IMR-90 (cell line): ENCODE measurements around the gene PCARE. TPM values are rescaled to one million over a fixed set of nuclear protein-coding genes. Genes with fewer than 3 reads are reported as not detected.

Source experiments
- ATAC-seq: fragments of 200-7000 bp; cut with Tn5 transposase; 2 replicates; pipeline ENCODE4 v1.9.1; 2020; ENCODE audit warnings: low read depth, mild to moderate bottlenecking, moderate library complexity
- BruUV-seq: library from RNA; stranded (reverse); fragments of 400-500 nt; replicated peaks from 2 replicates; lab custom pipeline; 2021; lab: Mats Ljungman, UMichigan
- CTCF ChIA-PET: fragments of 300-600 bp; formaldehyde crosslinking; extraction: SDS; loops from one replicate; lab custom pipeline; 2021; ENCODE audit warnings: antibody characterized with exemption; lab: Yijun Ruan, JAX
- POLR2A ChIA-PET: fragments of 300-600 bp; sonication (Branson Sonifier 250); formaldehyde crosslinking; loops from one replicate; lab custom pipeline; 2022; ENCODE audit warnings: antibody characterized with exemption; ENCODE audit not compliant: unreplicated experiment; lab: Charles Lee
- DNase-seq: peaks from one replicate; pipeline ENCODE4 v3.0.0; 2013
- H2AFZ ChIP-seq: replicated peaks from 2 replicates; pipeline ENCODE3; 2013; ENCODE audit warnings: low read length, mild to moderate bottlenecking; ENCODE audit not compliant: poor library complexity
- H2AK5ac ChIP-seq: 2 replicates; pipeline ENCODE4 v1.6.1; 2013; ENCODE audit warnings: low read depth, low read length, inconsistent platforms
- H2AK9ac ChIP-seq: replicated peaks from 2 replicates; pipeline ENCODE3; 2013; ENCODE audit warnings: mild to moderate bottlenecking, low read depth, low read length, moderate library complexity; ENCODE audit not compliant: poor library complexity
- H2BK120ac ChIP-seq: 2 replicates; pipeline ENCODE4 v1.6.1; 2013; ENCODE audit warnings: low read depth, low read length, inconsistent platforms
- H2BK15ac ChIP-seq: 3 replicates; pipeline ENCODE4 v1.6.1; 2013; ENCODE audit warnings: low read depth, low read length, inconsistent platforms
- H2BK20ac ChIP-seq: 2 replicates; pipeline ENCODE4 v1.6.1; 2013; ENCODE audit warnings: low read depth, mild to moderate bottlenecking, inconsistent platforms, low read length, moderate library complexity
- H2BK5ac ChIP-seq: 2 replicates; pipeline ENCODE4 v1.6.1; 2013; ENCODE audit warnings: mild to moderate bottlenecking, low read depth, low read length, inconsistent platforms; ENCODE audit not compliant: poor library complexity, severe bottlenecking
- H3K14ac ChIP-seq: replicated peaks from 2 replicates; pipeline ENCODE4 v1.6.1; 2013; ENCODE audit warnings: low read depth, low read length, inconsistent platforms
- H3K18ac ChIP-seq: 2 replicates; pipeline ENCODE4 v1.6.1; 2013; ENCODE audit warnings: low read depth, low read length, control low read depth
- H3K23ac ChIP-seq: 2 replicates; pipeline ENCODE4 v1.6.1; 2013; ENCODE audit warnings: low read depth, low read length, inconsistent platforms
- H3K27ac ChIP-seq: 2 replicates; pipeline ENCODE4 v1.5.1; 2013; ENCODE audit warnings: mild to moderate bottlenecking, control low read depth, low read length; ENCODE audit not compliant: insufficient read depth
- H3K27me3 ChIP-seq: 2 replicates; pipeline ENCODE4 v1.6.1; 2013; ENCODE audit warnings: low read length; ENCODE audit not compliant: control insufficient read depth, insufficient read depth
- H3K36me3 ChIP-seq: 2 replicates; pipeline ENCODE4 v1.6.1; 2013; ENCODE audit warnings: low read length, mixed read lengths; ENCODE audit not compliant: control insufficient read depth, insufficient read depth
- H3K4ac ChIP-seq: 2 replicates; pipeline ENCODE4 v1.6.1; 2013; ENCODE audit warnings: low read depth, low read length, inconsistent platforms
- H3K4me1 ChIP-seq: 2 replicates; pipeline ENCODE4 v1.6.1; 2013; ENCODE audit warnings: low read length, mixed read lengths; ENCODE audit not compliant: control insufficient read depth, insufficient read depth
- H3K4me2 ChIP-seq: 2 replicates; pipeline ENCODE4 v1.6.1; 2013; ENCODE audit warnings: low read depth, mild to moderate bottlenecking, control low read depth, low read length, moderate library complexity
- H3K4me3 ChIP-seq: 2 replicates; pipeline ENCODE4 v1.5.1; 2013; ENCODE audit warnings: low read depth, mild to moderate bottlenecking, control low read depth, low read length, moderate library complexity; ENCODE audit not compliant: insufficient read depth
- H3K56ac ChIP-seq: 2 replicates; pipeline ENCODE4 v1.6.1; 2013; ENCODE audit warnings: low read length, inconsistent platforms; ENCODE audit not compliant: insufficient read depth; ENCODE audit errors: extremely low read depth
- H3K79me1 ChIP-seq, 2 experiments: 2 replicates each; pipeline ENCODE4 v1.6.1; 2013; ENCODE audit warnings: low read length in 2 of 2, inconsistent platforms in 1 of 2, low read depth in 1 of 2
- H3K9ac ChIP-seq: 2 replicates; pipeline ENCODE4 v1.6.1; 2013; ENCODE audit warnings: low read depth, low read length, control low read depth
- H3K9me1 ChIP-seq: 2 replicates; pipeline ENCODE4 v1.6.1; 2013; ENCODE audit warnings: low read length, inconsistent platforms; ENCODE audit not compliant: insufficient read depth
- H3K9me3 ChIP-seq: 2 replicates; pipeline ENCODE4 v1.6.1; 2013; ENCODE audit warnings: low read length; ENCODE audit not compliant: control insufficient read depth, insufficient read depth
- H4K20me1 ChIP-seq: 2 replicates; pipeline ENCODE4 v1.6.1; 2013; ENCODE audit warnings: low read length, inconsistent platforms; ENCODE audit not compliant: insufficient read depth
- H4K5ac ChIP-seq: 2 replicates; pipeline ENCODE4 v1.6.1; 2013; ENCODE audit warnings: mild to moderate bottlenecking, low read depth, low read length, control low read depth
- H4K8ac ChIP-seq, 2 experiments: 2 replicates each; pipeline ENCODE4 v1.6.1; 2013; ENCODE audit warnings: low read depth in 2 of 2, low read length in 2 of 2, control low read depth in 1 of 2, inconsistent platforms in 1 of 2
- H4K91ac ChIP-seq: 2 replicates; pipeline ENCODE4 v1.6.1; 2013; ENCODE audit warnings: low read depth, low read length, inconsistent platforms; ENCODE audit not compliant: insufficient read depth
- BHLHE40 ChIP-seq: fragments of 150-350 bp; IDR thresholded peaks from 2 replicates; pipeline ENCODE4 v1.6.1; 2016; ENCODE audit warnings: mild to moderate bottlenecking, low read depth, low read length
- CEBPB ChIP-seq: IDR thresholded peaks from 2 replicates; pipeline ENCODE4 v1.6.1; 2012; ENCODE audit warnings: low read depth, low read length, improper control_type of control experiment
- CHD1 ChIP-seq: IDR thresholded peaks from 2 replicates; pipeline ENCODE4 v1.6.1; 2012; ENCODE audit warnings: low read depth, low read length, improper control_type of control experiment
- CTCF ChIP-seq: conservative IDR thresholded peaks from 2 replicates; pipeline ENCODE4 v1.5.1; 2012; ENCODE audit warnings: mild to moderate bottlenecking, low read depth, low read length, improper control_type of control experiment
- FOS ChIP-seq: fragments of 150-350 bp; IDR thresholded peaks from 2 replicates; pipeline ENCODE4 v1.6.1; 2016; ENCODE audit warnings: low read depth, low read length
- MAFK ChIP-seq: IDR thresholded peaks from 2 replicates; pipeline ENCODE4 v1.6.1; 2012; ENCODE audit warnings: low read depth, low read length, improper control_type of control experiment
- MAZ ChIP-seq: IDR thresholded peaks from 2 replicates; pipeline ENCODE4 v1.6.1; 2012; ENCODE audit warnings: low read depth, mild to moderate bottlenecking, low read length, improper control_type of control experiment, moderate library complexity, borderline replicate concordance
- MXI1 ChIP-seq: IDR thresholded peaks from 2 replicates; pipeline ENCODE4 v1.6.1; 2012; ENCODE audit warnings: low read depth, mild to moderate bottlenecking, low read length, moderate library complexity, borderline replicate concordance
- NFE2L2 ChIP-seq: fragments of 150-350 bp; IDR thresholded peaks from 2 replicates; pipeline ENCODE4 v1.6.1; 2016; ENCODE audit warnings: low read depth, mild to moderate bottlenecking, low read length
- POLR2A ChIP-seq: IDR thresholded peaks from 2 replicates; pipeline ENCODE4 v1.6.1; 2012; ENCODE audit warnings: mild to moderate bottlenecking, low read depth, low read length
- RAD21 ChIP-seq: IDR thresholded peaks from 2 replicates; pipeline ENCODE4 v1.6.1; 2012; ENCODE audit warnings: low read length, improper control_type of control experiment
- RCOR1 ChIP-seq: IDR thresholded peaks from 2 replicates; pipeline ENCODE4 v1.6.1; 2012; ENCODE audit warnings: mild to moderate bottlenecking, low read length, improper control_type of control experiment; ENCODE audit not compliant: insufficient replicate concordance
- RFX5 ChIP-seq: IDR thresholded peaks from 2 replicates; pipeline ENCODE4 v1.8.0; 2012; ENCODE audit warnings: low read depth, mild to moderate bottlenecking, low read length, moderate library complexity
- USF2 ChIP-seq: fragments of 150-350 bp; IDR thresholded peaks from 2 replicates; pipeline ENCODE4 v1.6.1; 2017; ENCODE audit warnings: mild to moderate bottlenecking, antibody characterized with exemption, low read length, low read depth
- WGBS, 2 experiments: methylation state at CpG; one replicate each; pipeline versions ENCODE4 v1.1.5 to v1.1.7; 2013; ENCODE audit warnings: missing lambda C conversion rate in 2 of 2; ENCODE audit not compliant: insufficient read length in 1 of 2; ENCODE audit errors: extremely low coverage in 2 of 2; 5-methylcytosine and 5-hydroxymethylcytosine counted together
- dilution Hi-C: fragments of 300-500 bp; cut with HindIII; formaldehyde crosslinking; loops from one replicate; pipeline ENCODE4 v1.14.3; 2018; ENCODE audit warnings: low sequenced_read_pairs; ENCODE audit not compliant: unreplicated experiment
- in situ Hi-C: fragments of 300-500 bp; cut with MboI; formaldehyde crosslinking; loops from 3 replicates; pipeline ENCODE4 v1.14.3; 2019; ENCODE audit warnings: low sequenced_read_pairs, inconsistent platforms, mixed read lengths
- intact Hi-C: fragments of 100-400 bp; cut with micrococcal nuclease; formaldehyde crosslinking; loops from 2 replicates; pipeline ENCODE4 v1.10.0; 2022
- polyA plus RNA-seq, 3 experiments: library from polyadenylated mRNA; depleted of rRNA; stranded (reverse); fragments of >200 nt; gene quantifications; 2 replicates each; pipeline ENCODE4 v1.2.3, GENCODE V29; 2012; ENCODE audit warnings: low replicate concordance in 1 of 3
- total RNA-seq: library from RNA; depleted of rRNA; stranded (reverse); fragments of >200 nt; gene quantifications from 2 replicates; pipeline ENCODE4 v1.2.3, GENCODE V29; 2012
- TF ChIP-seq, protein P1 (sequence below): fragments of 150-350 bp; IDR thresholded peaks from 2 replicates; pipeline ENCODE4 v1.6.1; 2016; ENCODE audit warnings: low read depth, mild to moderate bottlenecking, low read length, moderate library complexity, borderline replicate concordance

The PCARE gene
- total and polyA plus RNA-seq, 2 of the 4 experiments (the other 2 are of a cell fraction): not detected

GRCh38 chr2:29054430-29054829 lies 19.9 kb downstream of the PCARE start:
- Histone ChIP-seq H2BK20ac (no peak overlapping the region), H3K14ac (no peak overlapping the region), H3K9me1 (no peaks in the 10 kb centered on the region), H4K8ac (no peak overlapping the region), H3K36me3 (no peaks in the 10 kb centered on the region), H3K4me2 (no peak overlapping the region), H3K9me3 (no peaks in the 10 kb centered on the region), H3K27ac (no peak overlapping the region), H3K56ac (no peak overlapping the region), H2AK9ac (no peak overlapping the region), H2BK120ac (no peak overlapping the region), H3K4ac (no peak overlapping the region), H2AFZ (no peak overlapping the region), H3K27me3 (peaks cover 9% of the 10 kb centered on the region; the same call in 1 of the 2 replicates), H3K23ac (no peak overlapping the region), H4K91ac (no peak overlapping the region), H2BK5ac (no peak overlapping the region), H4K20me1 (no peaks in the 10 kb centered on the region), H3K9ac (no peak overlapping the region), H2BK15ac (no peak overlapping the region), H2AK5ac (no peak overlapping the region), H3K79me1 (no peaks in the 10 kb centered on the region), H3K4me1 (no peaks in the 10 kb centered on the region), H3K18ac (no peak overlapping the region), H3K4me3 (no peak overlapping the region), H4K5ac (no peak overlapping the region)
- BruUV-seq: no TSS peak
- CTCF ChIA-PET: interaction anchor here (0.9 kb wide), 1 partner anchor 14 kb away, joined by 3 read pairs; no protein-coding TSS in a partner anchor
- dilution Hi-C loops: no loop called here
- TF ChIP-seq USF2: no peak
- no peak for TF ChIP-seq RCOR1
- no peak for TF ChIP-seq RAD21
- TF ChIP-seq FOS: no peak
- TF ChIP-seq CEBPB: no peak
- no peak for TF ChIP-seq CHD1
- TF ChIP-seq, protein P1, sequence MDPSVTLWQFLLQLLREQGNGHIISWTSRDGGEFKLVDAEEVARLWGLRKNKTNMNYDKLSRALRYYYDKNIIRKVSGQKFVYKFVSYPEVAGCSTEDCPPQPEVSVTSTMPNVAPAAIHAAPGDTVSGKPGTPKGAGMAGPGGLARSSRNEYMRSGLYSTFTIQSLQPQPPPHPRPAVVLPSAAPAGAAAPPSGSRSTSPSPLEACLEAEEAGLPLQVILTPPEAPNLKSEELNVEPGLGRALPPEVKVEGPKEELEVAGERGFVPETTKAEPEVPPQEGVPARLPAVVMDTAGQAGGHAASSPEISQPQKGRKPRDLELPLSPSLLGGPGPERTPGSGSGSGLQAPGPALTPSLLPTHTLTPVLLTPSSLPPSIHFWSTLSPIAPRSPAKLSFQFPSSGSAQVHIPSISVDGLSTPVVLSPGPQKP: no peak
- TF ChIP-seq RFX5: no peak
- no peak for TF ChIP-seq BHLHE40
- TF ChIP-seq MAZ: no peak
- no peak for TF ChIP-seq MAFK
- no peak for TF ChIP-seq MXI1
- TF ChIP-seq POLR2A: no peak
- TF ChIP-seq CTCF: no peak
- no peak for TF ChIP-seq NFE2L2
- ATAC-seq: no peak
- 79% methylated on average over 2 of the region's 7 CpGs; no CpG with 5 or more reads in 1 of the 2 experiments for WGBS, 2 experiments
- in situ Hi-C loops: no loop called here
- POLR2A ChIA-PET: no interaction called here
- intact Hi-C loops: no loop called here
- no peak for DNase-seq
